OCI-LY1 (cell line): ENCODE data around the gene DUSP7.

ENCODE experiments used
- EZH2 ChIP-seq: fragments of 200-600 bp; sonication (generic), shearing (Covaris generic); IDR thresholded peaks from 2 replicates; pipeline ENCODE4 v1.8.0; 2017; ENCODE audit warnings: borderline replicate concordance, mixed run types, mild to moderate bottlenecking, antibody characterized with exemption, low read length, moderate library complexity, mixed read lengths
- TF ChIP-seq, protein P1 (sequence below): fragments of 200-600 bp; sonication (generic), shearing (Covaris generic); IDR thresholded peaks from 2 replicates; pipeline ENCODE4 v1.5.1; 2017; ENCODE audit warnings: mild to moderate bottlenecking, antibody characterized with exemption, low read length, moderate library complexity, mixed read lengths

DNA sequence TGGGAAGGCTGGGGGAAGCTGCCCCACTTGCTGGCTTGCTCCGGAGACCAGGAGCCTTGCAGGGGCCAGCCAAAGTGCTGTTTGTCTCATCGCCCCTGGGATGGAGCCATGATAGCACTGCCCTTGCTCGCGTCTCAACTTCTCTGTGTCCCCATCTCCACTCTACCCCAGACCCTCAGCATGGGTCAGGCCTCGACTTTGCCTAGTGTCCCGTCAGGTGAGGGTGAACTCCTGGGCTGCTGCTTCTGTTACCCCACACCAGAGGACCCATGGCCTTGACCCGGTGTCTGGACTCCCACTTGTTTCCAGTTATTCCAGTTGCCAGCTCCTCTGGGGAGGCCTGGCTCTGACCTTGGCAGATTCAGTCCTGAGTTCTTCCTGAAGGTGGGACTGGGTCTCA lies 36.5 kb upstream of the DUSP7 start:
- TF ChIP-seq EZH2: no peak
- TF ChIP-seq, protein P1, sequence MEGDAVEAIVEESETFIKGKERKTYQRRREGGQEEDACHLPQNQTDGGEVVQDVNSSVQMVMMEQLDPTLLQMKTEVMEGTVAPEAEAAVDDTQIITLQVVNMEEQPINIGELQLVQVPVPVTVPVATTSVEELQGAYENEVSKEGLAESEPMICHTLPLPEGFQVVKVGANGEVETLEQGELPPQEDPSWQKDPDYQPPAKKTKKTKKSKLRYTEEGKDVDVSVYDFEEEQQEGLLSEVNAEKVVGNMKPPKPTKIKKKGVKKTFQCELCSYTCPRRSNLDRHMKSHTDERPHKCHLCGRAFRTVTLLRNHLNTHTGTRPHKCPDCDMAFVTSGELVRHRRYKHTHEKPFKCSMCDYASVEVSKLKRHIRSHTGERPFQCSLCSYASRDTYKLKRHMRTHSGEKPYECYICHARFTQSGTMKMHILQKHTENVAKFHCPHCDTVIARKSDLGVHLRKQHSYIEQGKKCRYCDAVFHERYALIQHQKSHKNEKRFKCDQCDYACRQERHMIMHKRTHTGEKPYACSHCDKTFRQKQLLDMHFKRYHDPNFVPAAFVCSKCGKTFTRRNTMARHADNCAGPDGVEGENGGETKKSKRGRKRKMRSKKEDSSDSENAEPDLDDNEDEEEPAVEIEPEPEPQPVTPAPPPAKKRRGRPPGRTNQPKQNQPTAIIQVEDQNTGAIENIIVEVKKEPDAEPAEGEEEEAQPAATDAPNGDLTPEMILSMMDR: no peak
